ENCODE measurements around the gene RABGAP1L. TPM values are rescaled to one million over a fixed set of nuclear protein-coding genes. Genes with fewer than 3 reads are reported as not detected.
A peak's percentile ranks its signal among the peaks of the same experiment; 100 is the strongest.

RABGAP1L gene
- total and polyA plus RNA-seq, 2 donors from 2014 or later = 16.2 to 48.5 TPM

DNA sequence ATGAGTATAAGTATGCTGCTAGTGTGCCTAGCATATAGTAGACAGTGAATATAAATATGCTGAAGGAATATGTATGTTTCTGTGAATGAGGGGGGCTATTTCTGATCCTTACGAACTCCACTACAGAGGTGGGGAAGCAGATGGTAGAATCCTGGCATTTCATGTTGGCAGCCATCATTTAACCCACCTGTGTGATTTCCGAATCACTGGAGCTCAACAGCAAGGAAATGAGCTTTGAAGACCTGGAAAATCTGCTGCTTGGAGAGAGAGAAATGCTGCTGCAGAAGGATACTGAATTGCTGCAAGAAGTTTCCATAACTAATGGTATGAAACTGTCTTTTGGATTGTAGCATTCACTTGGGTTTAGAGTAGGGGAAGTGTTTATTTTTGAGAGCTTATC, 83.5 kb downstream of the RABGAP1L start:
- peak in 3 of 5 donors; percentile 9 to 24 (median 18) for DNase-seq
- Histone ChIP-seq H3K27ac (ENCODE audit: low read depth in 2 of 2, low read length in 2 of 2) (no peak overlapping the region), H3K27me3 (ENCODE audit: control insufficient read depth, insufficient read depth, low read length) (no peaks in the 10 kb centered on the region), H3K36me3 (ENCODE audit: control insufficient read depth in 2 of 3, insufficient read depth in 3 of 3, low read length in 3 of 3) (peaks cover 0 to 10% (median 0%) of the 10 kb centered on the region in 3 donors), H3K9me3 (ENCODE audit: control insufficient read depth in 2 of 3, insufficient read depth in 1 of 3, low read length in 3 of 3) (no peaks in the 10 kb centered on the region), H3K4me1 (ENCODE audit: control insufficient read depth in 2 of 3, insufficient read depth in 2 of 3, low read depth in 1 of 3, low read length in 3 of 3) (no peaks in the 10 kb centered on the region), H3K4me3 (ENCODE audit: low read length in 3 of 3) (no peak overlapping the region), H3K9ac (ENCODE audit: low read length in 3 of 3) (no peak overlapping the region)
- TF ChIP-seq, protein P1, sequence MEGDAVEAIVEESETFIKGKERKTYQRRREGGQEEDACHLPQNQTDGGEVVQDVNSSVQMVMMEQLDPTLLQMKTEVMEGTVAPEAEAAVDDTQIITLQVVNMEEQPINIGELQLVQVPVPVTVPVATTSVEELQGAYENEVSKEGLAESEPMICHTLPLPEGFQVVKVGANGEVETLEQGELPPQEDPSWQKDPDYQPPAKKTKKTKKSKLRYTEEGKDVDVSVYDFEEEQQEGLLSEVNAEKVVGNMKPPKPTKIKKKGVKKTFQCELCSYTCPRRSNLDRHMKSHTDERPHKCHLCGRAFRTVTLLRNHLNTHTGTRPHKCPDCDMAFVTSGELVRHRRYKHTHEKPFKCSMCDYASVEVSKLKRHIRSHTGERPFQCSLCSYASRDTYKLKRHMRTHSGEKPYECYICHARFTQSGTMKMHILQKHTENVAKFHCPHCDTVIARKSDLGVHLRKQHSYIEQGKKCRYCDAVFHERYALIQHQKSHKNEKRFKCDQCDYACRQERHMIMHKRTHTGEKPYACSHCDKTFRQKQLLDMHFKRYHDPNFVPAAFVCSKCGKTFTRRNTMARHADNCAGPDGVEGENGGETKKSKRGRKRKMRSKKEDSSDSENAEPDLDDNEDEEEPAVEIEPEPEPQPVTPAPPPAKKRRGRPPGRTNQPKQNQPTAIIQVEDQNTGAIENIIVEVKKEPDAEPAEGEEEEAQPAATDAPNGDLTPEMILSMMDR (IDR thresholded peaks at IDR 0.05; ENCODE audit: borderline replicate concordance, extremely low read depth, insufficient read depth) = no peak
- no peak for FAIRE-seq
- intact Hi-C loops (cut with DNase I) = no loop called here

DNA sequence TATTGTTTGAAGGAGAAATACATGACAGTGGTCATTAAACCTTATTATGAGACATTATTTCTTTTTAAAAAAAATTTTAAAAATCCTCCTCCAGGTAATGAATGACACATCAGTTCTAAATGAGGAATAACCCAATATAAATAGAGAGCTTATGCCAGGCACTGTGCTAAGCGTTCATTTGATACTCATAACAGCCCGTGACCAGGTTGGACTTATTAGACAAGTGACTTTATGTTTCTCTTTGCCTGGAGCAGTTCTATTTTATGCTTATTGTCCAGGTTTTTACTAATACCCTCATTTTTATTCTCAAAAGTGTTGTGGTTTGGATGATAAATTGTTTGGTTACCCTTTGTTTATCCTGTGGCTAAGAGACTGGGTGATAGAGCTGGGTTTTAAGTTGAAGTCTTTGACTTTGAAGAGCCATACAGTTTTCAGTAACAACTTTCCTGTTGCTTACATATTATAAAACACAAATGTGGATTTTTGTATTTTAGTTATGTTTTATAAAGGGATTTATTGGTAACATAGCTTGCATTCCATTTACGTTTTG, 84.2 kb downstream of the RABGAP1L start:
- DNase-seq (no peak), FAIRE-seq (no peak)
- TF ChIP-seq, protein P1 (IDR thresholded peaks at IDR 0.05; ENCODE audit: borderline replicate concordance, extremely low read depth, insufficient read depth) = no peak
- Histone ChIP-seq H3K4me1 (ENCODE audit: control insufficient read depth in 2 of 3, insufficient read depth in 2 of 3, low read depth in 1 of 3, low read length in 3 of 3) (no peaks in the 10 kb centered on the region), H3K27ac (ENCODE audit: low read depth in 2 of 2, low read length in 2 of 2) (no peak overlapping the region), H3K9ac (ENCODE audit: low read length in 3 of 3) (no peak overlapping the region), H3K27me3 (ENCODE audit: control insufficient read depth, insufficient read depth, low read length) (no peaks in the 10 kb centered on the region), H3K9me3 (ENCODE audit: control insufficient read depth in 2 of 3, insufficient read depth in 1 of 3, low read length in 3 of 3) (no peaks in the 10 kb centered on the region), H3K36me3 (ENCODE audit: control insufficient read depth in 2 of 3, insufficient read depth in 3 of 3, low read length in 3 of 3) (peaks cover 0 to 10% (median 0%) of the 10 kb centered on the region in 3 donors), H3K4me3 (ENCODE audit: low read length in 3 of 3) (no peak overlapping the region)
- intact Hi-C loops (cut with DNase I) = no loop called here

DNA sequence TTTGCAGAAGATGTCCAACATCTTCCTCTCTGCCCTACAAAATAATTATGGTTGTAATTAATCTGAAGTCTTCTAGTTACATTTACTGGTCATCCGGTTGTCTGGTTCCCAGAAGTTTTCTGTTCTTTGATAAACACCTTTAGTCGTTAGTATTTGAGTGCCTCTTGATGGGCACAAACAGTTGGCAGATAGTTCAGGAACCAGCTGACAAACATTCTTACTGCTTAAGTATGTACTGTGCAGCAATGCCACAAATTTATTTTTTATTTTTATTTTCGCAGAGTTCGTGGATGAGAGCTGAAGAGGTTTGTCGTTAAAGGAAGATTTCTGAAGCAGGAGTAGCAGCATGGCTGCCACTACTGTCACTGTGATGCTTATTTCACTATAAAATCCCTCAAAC, 84.7 kb downstream of the RABGAP1L start:
- Histone ChIP-seq H3K9ac (ENCODE audit: low read length in 3 of 3) (no peak overlapping the region), H3K4me3 (ENCODE audit: low read length in 3 of 3) (no peak overlapping the region), H3K4me1 (ENCODE audit: control insufficient read depth in 2 of 3, insufficient read depth in 2 of 3, low read depth in 1 of 3, low read length in 3 of 3) (no peaks in the 10 kb centered on the region), H3K36me3 (ENCODE audit: control insufficient read depth in 2 of 3, insufficient read depth in 3 of 3, low read length in 3 of 3) (peaks cover 0 to 10% (median 0%) of the 10 kb centered on the region in 3 donors), H3K9me3 (ENCODE audit: control insufficient read depth in 2 of 3, insufficient read depth in 1 of 3, low read length in 3 of 3) (no peaks in the 10 kb centered on the region), H3K27me3 (ENCODE audit: control insufficient read depth, insufficient read depth, low read length) (no peaks in the 10 kb centered on the region), H3K27ac (ENCODE audit: low read depth in 2 of 2, low read length in 2 of 2) (no peak overlapping the region)
- TF ChIP-seq, protein P1 (IDR thresholded peaks at IDR 0.05; ENCODE audit: borderline replicate concordance, extremely low read depth, insufficient read depth) = no peak
- intact Hi-C loops (cut with DNase I) = no loop called here
- no peak for DNase-seq
- FAIRE-seq = no peak

DNA sequence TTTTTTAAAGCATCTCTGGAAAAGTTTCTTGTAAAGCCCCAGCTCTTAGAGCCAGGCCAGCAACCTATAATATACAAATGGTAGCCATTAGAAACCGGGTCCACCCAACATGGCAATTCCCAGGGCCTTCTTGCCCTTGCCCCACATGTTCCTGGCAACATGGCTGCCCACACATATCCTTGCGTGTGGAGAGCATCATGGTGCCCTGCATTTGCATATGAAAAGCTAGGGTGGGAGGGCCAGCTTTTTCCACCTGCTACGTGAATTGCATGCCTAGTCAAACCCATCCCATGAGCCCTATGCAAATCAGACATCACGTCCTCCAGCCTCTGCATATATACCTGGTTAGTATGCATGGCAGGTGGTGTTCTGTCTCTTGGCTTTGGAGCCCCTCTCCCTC, 88.2 kb downstream of the RABGAP1L start:
- TF ChIP-seq, protein P1 (IDR thresholded peaks at IDR 0.05; ENCODE audit: borderline replicate concordance, extremely low read depth, insufficient read depth) = no peak
- Histone ChIP-seq H3K27ac (ENCODE audit: low read depth in 2 of 2, low read length in 2 of 2) (no peak overlapping the region), H3K27me3 (ENCODE audit: control insufficient read depth, insufficient read depth, low read length) (no peaks in the 10 kb centered on the region), H3K9ac (ENCODE audit: low read length in 3 of 3) (no peak overlapping the region), H3K9me3 (ENCODE audit: control insufficient read depth in 2 of 3, insufficient read depth in 1 of 3, low read length in 3 of 3) (no peaks in the 10 kb centered on the region), H3K4me1 (ENCODE audit: control insufficient read depth in 2 of 3, insufficient read depth in 2 of 3, low read depth in 1 of 3, low read length in 3 of 3) (no peaks in the 10 kb centered on the region), H3K36me3 (ENCODE audit: control insufficient read depth in 2 of 3, insufficient read depth in 3 of 3, low read length in 3 of 3) (peaks cover 0 to 10% (median 0%) of the 10 kb centered on the region in 3 donors), H3K4me3 (ENCODE audit: low read length in 3 of 3) (no peak overlapping the region)
- FAIRE-seq = no peak
- DNase-seq = no peak
- intact Hi-C loops (cut with DNase I) = no loop called here
